Spleen (tissue), 7 donors: Measurements from ENCODE around the gene REPS2.

Experiments
- CTCF ChIP-seq, 11 experiments: fragments of 200-600 bp in 7 of 11; fragments of 450-650 bp in 4 of 11; sonication (generic) in 4 of 11; IDR thresholded peaks in 8 of 11; conservative IDR thresholded peaks in 3 of 11; 1 replicate in 7 of 11; 2 replicates in 4 of 11; pipeline versions ENCODE4 v1.4.0 to v1.8.0; 2016 to 2021; ENCODE audit warnings: antibody characterized with exemption in 11 of 11, inconsistent platforms in 4 of 11, mild to moderate bottlenecking in 1 of 11
- POLR2A ChIP-seq, 3 donors: fragments of 450-650 bp; IDR thresholded peaks; one replicate each; pipeline ENCODE4 v1.5.1; 2017; ENCODE audit warnings: antibody characterized with exemption in 3 of 3, mild to moderate bottlenecking in 1 of 3
- donor health status: DM: no; HTN: no; CAD: no; lungs with moderate emphysema.
- donor health status: DM: no; HTN: no; CAD: no.
- donor health status: DM: no; HTN: no; CAD: no.

GRCh38 chrX:17164941-17165340, 218.5 kb downstream of the REPS2 start:
- no peak for TF ChIP-seq CTCF (IDR thresholded peaks at IDR 0.05 in 8 of 11, conservative IDR thresholded peaks at IDR 0.05 in 3 of 11)
- TF ChIP-seq POLR2A (IDR thresholded peaks at IDR 0.05), result no peak
